Measurements from ENCODE around the gene SLX4IP. TPM values are rescaled to one million over a fixed set of nuclear protein-coding genes. Genes with fewer than 3 reads are reported as not detected.
A peak's percentile ranks its signal among the peaks of the same experiment; 100 is the strongest.

The SLX4IP gene
- total RNA-seq, 1 donor from 2014 or later, result 2.6 TPM

DNA sequence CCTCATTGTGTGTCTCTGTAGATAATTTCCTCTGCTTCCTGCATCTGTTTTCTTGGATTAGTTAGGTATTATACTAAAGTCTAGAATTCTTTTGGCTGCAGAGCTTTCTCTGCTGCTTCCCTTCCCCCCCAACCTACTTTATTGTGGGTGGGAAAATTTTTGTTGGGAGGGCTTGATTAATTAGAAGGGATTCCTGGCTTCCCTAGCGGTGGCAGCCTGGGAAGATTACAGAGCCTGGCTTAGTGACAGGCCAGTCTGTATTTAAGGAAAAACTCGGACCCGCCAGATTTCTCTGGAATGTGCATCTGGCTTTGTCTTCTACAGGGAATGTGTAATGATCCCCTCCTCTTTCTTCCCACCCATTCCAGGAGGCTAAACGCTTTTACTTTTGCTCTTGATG, 31.2 kb downstream of the SLX4IP start:
- no peak overlapping the region for H3K4me3 ChIP-seq (ENCODE audit: low read depth, low read length)
- no peak for DNase-seq (ENCODE audit: low read depth)
- TF ChIP-seq, protein P1, sequence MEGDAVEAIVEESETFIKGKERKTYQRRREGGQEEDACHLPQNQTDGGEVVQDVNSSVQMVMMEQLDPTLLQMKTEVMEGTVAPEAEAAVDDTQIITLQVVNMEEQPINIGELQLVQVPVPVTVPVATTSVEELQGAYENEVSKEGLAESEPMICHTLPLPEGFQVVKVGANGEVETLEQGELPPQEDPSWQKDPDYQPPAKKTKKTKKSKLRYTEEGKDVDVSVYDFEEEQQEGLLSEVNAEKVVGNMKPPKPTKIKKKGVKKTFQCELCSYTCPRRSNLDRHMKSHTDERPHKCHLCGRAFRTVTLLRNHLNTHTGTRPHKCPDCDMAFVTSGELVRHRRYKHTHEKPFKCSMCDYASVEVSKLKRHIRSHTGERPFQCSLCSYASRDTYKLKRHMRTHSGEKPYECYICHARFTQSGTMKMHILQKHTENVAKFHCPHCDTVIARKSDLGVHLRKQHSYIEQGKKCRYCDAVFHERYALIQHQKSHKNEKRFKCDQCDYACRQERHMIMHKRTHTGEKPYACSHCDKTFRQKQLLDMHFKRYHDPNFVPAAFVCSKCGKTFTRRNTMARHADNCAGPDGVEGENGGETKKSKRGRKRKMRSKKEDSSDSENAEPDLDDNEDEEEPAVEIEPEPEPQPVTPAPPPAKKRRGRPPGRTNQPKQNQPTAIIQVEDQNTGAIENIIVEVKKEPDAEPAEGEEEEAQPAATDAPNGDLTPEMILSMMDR (conservative IDR thresholded peaks at IDR 0.05; ENCODE audit: low read depth, low read length), result no peak

DNA sequence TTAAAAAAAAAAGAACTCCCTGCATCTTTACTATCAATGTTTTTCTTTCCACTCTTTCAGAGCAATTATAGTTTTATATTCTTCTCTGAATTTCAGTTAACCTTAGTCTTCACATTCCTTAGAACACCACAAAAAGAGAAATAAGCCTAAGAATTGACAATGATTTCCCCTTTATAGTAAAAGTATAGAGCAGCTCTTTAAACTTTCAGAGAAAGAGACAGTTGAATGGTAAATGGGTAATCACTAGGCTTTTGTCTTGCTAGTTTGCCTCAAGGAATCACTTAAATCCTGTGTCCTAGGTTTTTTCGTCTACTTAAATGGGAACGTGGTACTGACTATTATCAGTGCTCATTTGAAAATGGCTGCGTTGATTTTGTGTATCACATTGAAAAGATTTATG, 31.8 kb downstream of the SLX4IP start:
- DNase-seq (ENCODE audit: low read depth), result no peak
- H3K4me3 ChIP-seq (ENCODE audit: low read depth, low read length), result no peak overlapping the region
- TF ChIP-seq, protein P1 (conservative IDR thresholded peaks at IDR 0.05; ENCODE audit: low read depth, low read length), result no peak

DNA sequence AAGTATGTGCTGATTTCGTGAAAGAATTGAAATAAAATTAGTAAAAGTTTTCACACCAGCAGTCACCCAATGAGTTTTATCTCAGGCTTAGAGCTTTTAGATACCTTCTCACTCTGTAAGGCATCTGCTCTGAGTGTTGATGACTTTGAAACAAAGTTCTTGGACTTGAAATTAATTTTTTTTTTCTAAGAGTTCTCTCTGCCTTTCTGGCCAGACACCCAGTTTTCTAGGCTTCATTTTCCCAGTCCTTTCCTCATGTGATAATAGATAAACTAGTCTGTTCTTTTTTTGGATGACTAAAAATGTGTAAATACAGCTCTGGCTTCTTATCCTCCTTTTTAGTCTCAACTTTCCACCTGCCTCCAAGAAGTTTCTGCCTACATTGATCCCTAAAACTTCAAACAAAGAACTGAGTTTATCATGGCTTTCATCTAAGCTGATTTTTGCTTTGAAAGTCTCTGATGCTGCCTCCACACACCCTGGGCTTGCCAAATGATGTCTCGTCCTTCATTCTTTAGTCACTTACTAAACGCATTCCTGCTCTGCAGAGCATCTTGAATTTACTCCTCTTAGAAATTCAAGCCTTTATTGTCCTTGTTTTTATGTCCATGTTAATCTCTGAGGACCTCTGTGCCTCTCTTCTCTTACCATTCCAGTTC, 32.7 kb downstream of the SLX4IP start:
- no peak overlapping the region for H3K4me3 ChIP-seq (ENCODE audit: low read depth, low read length)
- DNase-seq (ENCODE audit: low read depth), result no peak
- TF ChIP-seq, protein P1 (conservative IDR thresholded peaks at IDR 0.05; ENCODE audit: low read depth, low read length), result no peak

DNA sequence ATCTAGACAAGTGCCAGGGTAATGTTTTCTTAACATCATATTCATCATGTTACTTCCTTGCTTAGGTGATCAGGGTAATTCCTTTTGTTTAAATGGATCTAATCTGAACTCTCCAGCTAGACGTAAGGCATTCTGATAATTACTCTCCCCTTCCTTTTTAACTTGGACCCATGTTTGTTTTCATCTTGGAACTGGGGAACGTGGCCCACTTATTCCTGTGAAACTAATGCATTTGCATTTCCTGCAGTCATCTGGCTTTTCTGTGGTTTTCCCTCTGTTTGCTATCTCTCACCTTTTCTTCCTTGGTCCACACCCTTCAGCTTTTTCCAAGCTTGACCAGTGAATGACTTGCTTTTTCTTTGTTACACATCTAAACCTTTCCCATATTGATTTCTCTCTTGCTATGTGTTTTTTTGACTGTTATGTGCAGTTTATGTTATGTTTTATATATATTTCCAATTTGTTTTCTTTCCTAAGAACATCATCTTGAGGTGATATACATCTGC, 33.3 kb downstream of the SLX4IP start:
- no peak for DNase-seq (ENCODE audit: low read depth)
- TF ChIP-seq, protein P1 (conservative IDR thresholded peaks at IDR 0.05; ENCODE audit: low read depth, low read length), result no peak
- H3K4me3 ChIP-seq (ENCODE audit: low read depth, low read length), result no peak overlapping the region

DNA sequence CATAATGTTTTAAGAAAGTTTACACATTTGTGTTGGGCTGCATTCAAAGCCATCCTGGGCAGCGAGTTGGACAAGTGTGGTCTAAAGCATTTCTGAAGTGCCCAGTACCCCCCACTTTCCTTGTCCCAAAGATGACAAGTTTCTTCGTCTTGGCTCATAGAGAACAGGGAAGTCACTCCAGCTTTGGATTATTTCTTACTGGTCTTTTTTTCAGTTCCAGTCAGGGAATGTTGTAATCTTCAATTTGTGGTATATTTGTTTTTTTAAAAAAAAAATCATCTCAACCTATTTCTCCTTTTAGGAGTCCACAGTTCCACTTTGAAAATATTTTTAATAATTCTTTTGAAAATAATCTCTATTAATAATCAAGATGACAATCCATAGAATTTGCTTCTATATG, 34.0 kb downstream of the SLX4IP start:
- H3K4me3 ChIP-seq (ENCODE audit: low read depth, low read length), result no peak overlapping the region
- DNase-seq (ENCODE audit: low read depth), result no peak
- TF ChIP-seq, protein P1 (conservative IDR thresholded peaks at IDR 0.05; ENCODE audit: low read depth, low read length), result no peak

DNA sequence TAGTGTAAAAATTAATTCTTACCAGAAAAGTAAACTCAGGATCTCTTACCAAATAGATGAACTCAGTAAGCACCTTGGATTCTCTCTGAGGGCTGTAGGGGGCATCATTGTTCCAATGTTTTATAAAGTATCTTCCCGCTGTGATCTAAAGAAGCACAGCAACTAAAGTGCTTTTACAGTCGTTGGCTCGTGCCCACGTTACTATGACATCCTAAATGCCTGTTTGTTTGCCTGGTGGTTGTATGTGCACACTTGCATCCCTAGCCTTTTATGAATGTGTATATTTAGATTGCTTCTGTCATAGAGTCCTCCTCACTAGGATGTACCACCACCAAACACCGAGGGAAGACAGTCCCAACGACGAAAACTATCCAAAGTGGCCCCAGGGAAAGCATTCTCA, 34.5 kb downstream of the SLX4IP start:
- TF ChIP-seq, protein P1 (conservative IDR thresholded peaks at IDR 0.05; ENCODE audit: low read depth, low read length), result peak; percentile 72
- H3K4me3 ChIP-seq (ENCODE audit: low read depth, low read length), result no peak overlapping the region
- peak; percentile 32 for DNase-seq (ENCODE audit: low read depth)

DNA sequence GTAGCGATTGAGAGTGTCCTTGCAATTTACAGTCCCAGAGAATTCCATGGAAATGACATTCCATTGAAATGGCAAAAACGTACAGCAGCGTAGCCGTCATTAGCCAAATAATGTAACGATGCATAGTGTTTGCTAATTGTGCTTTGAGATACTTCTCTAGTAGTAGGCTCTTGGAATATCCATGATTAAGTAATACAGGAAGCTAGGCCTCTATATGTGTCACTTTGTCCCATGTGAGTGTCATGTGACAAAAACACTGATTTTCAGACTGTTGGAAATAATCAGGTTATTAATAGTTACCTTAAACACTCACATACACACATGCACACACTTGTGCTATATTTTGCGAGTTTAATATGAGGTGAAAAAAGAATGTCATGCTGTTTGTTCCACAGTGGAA, 35.2 kb downstream of the SLX4IP start:
- no peak overlapping the region for H3K4me3 ChIP-seq (ENCODE audit: low read depth, low read length)
- TF ChIP-seq, protein P1 (conservative IDR thresholded peaks at IDR 0.05; ENCODE audit: low read depth, low read length), result no peak
- DNase-seq (ENCODE audit: low read depth), result no peak
